IMR-90 (cell line): Measurements from ENCODE around the gene SLC66A2. TPM values are rescaled to one million over a fixed set of nuclear protein-coding genes. Genes with fewer than 3 reads are reported as not detected.

ENCODE experiments used
- ATAC-seq: fragments of 200-7000 bp; cut with Tn5 transposase; 2 replicates; pipeline ENCODE4 v1.9.1; 2020; ENCODE audit warnings: low read depth, mild to moderate bottlenecking, moderate library complexity
- BruUV-seq: library from RNA; stranded (reverse); fragments of 400-500 nt; replicated peaks from 2 replicates; lab custom pipeline; 2021; lab: Mats Ljungman, UMichigan
- CTCF ChIA-PET: fragments of 300-600 bp; formaldehyde crosslinking; extraction: SDS; loops from one replicate; lab custom pipeline; 2021; ENCODE audit warnings: antibody characterized with exemption; lab: Yijun Ruan, JAX
- POLR2A ChIA-PET: fragments of 300-600 bp; sonication (Branson Sonifier 250); formaldehyde crosslinking; loops from one replicate; lab custom pipeline; 2022; ENCODE audit warnings: antibody characterized with exemption; ENCODE audit not compliant: unreplicated experiment; lab: Charles Lee
- DNase-seq: peaks from one replicate; pipeline ENCODE4 v3.0.0; 2013
- H2AFZ ChIP-seq: replicated peaks from 2 replicates; pipeline ENCODE3; 2013; ENCODE audit warnings: low read length, mild to moderate bottlenecking; ENCODE audit not compliant: poor library complexity
- H2AK5ac ChIP-seq: 2 replicates; pipeline ENCODE4 v1.6.1; 2013; ENCODE audit warnings: low read depth, low read length, inconsistent platforms
- H2AK9ac ChIP-seq: replicated peaks from 2 replicates; pipeline ENCODE3; 2013; ENCODE audit warnings: mild to moderate bottlenecking, low read depth, low read length, moderate library complexity; ENCODE audit not compliant: poor library complexity
- H2BK120ac ChIP-seq: 2 replicates; pipeline ENCODE4 v1.6.1; 2013; ENCODE audit warnings: low read depth, low read length, inconsistent platforms
- H2BK15ac ChIP-seq: 3 replicates; pipeline ENCODE4 v1.6.1; 2013; ENCODE audit warnings: low read depth, low read length, inconsistent platforms
- H2BK20ac ChIP-seq: 2 replicates; pipeline ENCODE4 v1.6.1; 2013; ENCODE audit warnings: low read depth, mild to moderate bottlenecking, inconsistent platforms, low read length, moderate library complexity
- H2BK5ac ChIP-seq: 2 replicates; pipeline ENCODE4 v1.6.1; 2013; ENCODE audit warnings: mild to moderate bottlenecking, low read depth, low read length, inconsistent platforms; ENCODE audit not compliant: poor library complexity, severe bottlenecking
- H3K14ac ChIP-seq: replicated peaks from 2 replicates; pipeline ENCODE4 v1.6.1; 2013; ENCODE audit warnings: low read depth, low read length, inconsistent platforms
- H3K18ac ChIP-seq: 2 replicates; pipeline ENCODE4 v1.6.1; 2013; ENCODE audit warnings: low read depth, low read length, control low read depth
- H3K23ac ChIP-seq: 2 replicates; pipeline ENCODE4 v1.6.1; 2013; ENCODE audit warnings: low read depth, low read length, inconsistent platforms
- H3K27ac ChIP-seq: 2 replicates; pipeline ENCODE4 v1.5.1; 2013; ENCODE audit warnings: mild to moderate bottlenecking, control low read depth, low read length; ENCODE audit not compliant: insufficient read depth
- H3K27me3 ChIP-seq: 2 replicates; pipeline ENCODE4 v1.6.1; 2013; ENCODE audit warnings: low read length; ENCODE audit not compliant: control insufficient read depth, insufficient read depth
- H3K36me3 ChIP-seq: 2 replicates; pipeline ENCODE4 v1.6.1; 2013; ENCODE audit warnings: low read length, mixed read lengths; ENCODE audit not compliant: control insufficient read depth, insufficient read depth
- H3K4ac ChIP-seq: 2 replicates; pipeline ENCODE4 v1.6.1; 2013; ENCODE audit warnings: low read depth, low read length, inconsistent platforms
- H3K4me1 ChIP-seq: 2 replicates; pipeline ENCODE4 v1.6.1; 2013; ENCODE audit warnings: low read length, mixed read lengths; ENCODE audit not compliant: control insufficient read depth, insufficient read depth
- H3K4me2 ChIP-seq: 2 replicates; pipeline ENCODE4 v1.6.1; 2013; ENCODE audit warnings: low read depth, mild to moderate bottlenecking, control low read depth, low read length, moderate library complexity
- H3K4me3 ChIP-seq: 2 replicates; pipeline ENCODE4 v1.5.1; 2013; ENCODE audit warnings: low read depth, mild to moderate bottlenecking, control low read depth, low read length, moderate library complexity; ENCODE audit not compliant: insufficient read depth
- H3K56ac ChIP-seq: 2 replicates; pipeline ENCODE4 v1.6.1; 2013; ENCODE audit warnings: low read length, inconsistent platforms; ENCODE audit not compliant: insufficient read depth; ENCODE audit errors: extremely low read depth
- H3K79me1 ChIP-seq, 2 experiments: 2 replicates each; pipeline ENCODE4 v1.6.1; 2013; ENCODE audit warnings: low read length in 2 of 2, inconsistent platforms in 1 of 2, low read depth in 1 of 2
- H3K9ac ChIP-seq: 2 replicates; pipeline ENCODE4 v1.6.1; 2013; ENCODE audit warnings: low read depth, low read length, control low read depth
- H3K9me1 ChIP-seq: 2 replicates; pipeline ENCODE4 v1.6.1; 2013; ENCODE audit warnings: low read length, inconsistent platforms; ENCODE audit not compliant: insufficient read depth
- H3K9me3 ChIP-seq: 2 replicates; pipeline ENCODE4 v1.6.1; 2013; ENCODE audit warnings: low read length; ENCODE audit not compliant: control insufficient read depth, insufficient read depth
- H4K20me1 ChIP-seq: 2 replicates; pipeline ENCODE4 v1.6.1; 2013; ENCODE audit warnings: low read length, inconsistent platforms; ENCODE audit not compliant: insufficient read depth
- H4K5ac ChIP-seq: 2 replicates; pipeline ENCODE4 v1.6.1; 2013; ENCODE audit warnings: mild to moderate bottlenecking, low read depth, low read length, control low read depth
- H4K8ac ChIP-seq, 2 experiments: 2 replicates each; pipeline ENCODE4 v1.6.1; 2013; ENCODE audit warnings: low read depth in 2 of 2, low read length in 2 of 2, control low read depth in 1 of 2, inconsistent platforms in 1 of 2
- H4K91ac ChIP-seq: 2 replicates; pipeline ENCODE4 v1.6.1; 2013; ENCODE audit warnings: low read depth, low read length, inconsistent platforms; ENCODE audit not compliant: insufficient read depth
- BHLHE40 ChIP-seq: fragments of 150-350 bp; IDR thresholded peaks from 2 replicates; pipeline ENCODE4 v1.6.1; 2016; ENCODE audit warnings: mild to moderate bottlenecking, low read depth, low read length
- CEBPB ChIP-seq: IDR thresholded peaks from 2 replicates; pipeline ENCODE4 v1.6.1; 2012; ENCODE audit warnings: low read depth, low read length, improper control_type of control experiment
- CHD1 ChIP-seq: IDR thresholded peaks from 2 replicates; pipeline ENCODE4 v1.6.1; 2012; ENCODE audit warnings: low read depth, low read length, improper control_type of control experiment
- CTCF ChIP-seq: conservative IDR thresholded peaks from 2 replicates; pipeline ENCODE4 v1.5.1; 2012; ENCODE audit warnings: mild to moderate bottlenecking, low read depth, low read length, improper control_type of control experiment
- ELK1 ChIP-seq: fragments of 150-350 bp; IDR thresholded peaks from 2 replicates; pipeline ENCODE4 v1.6.1; 2016; ENCODE audit warnings: low read depth, mild to moderate bottlenecking, low read length, moderate library complexity, borderline replicate concordance
- FOS ChIP-seq: fragments of 150-350 bp; IDR thresholded peaks from 2 replicates; pipeline ENCODE4 v1.6.1; 2016; ENCODE audit warnings: low read depth, low read length
- MAFK ChIP-seq: IDR thresholded peaks from 2 replicates; pipeline ENCODE4 v1.6.1; 2012; ENCODE audit warnings: low read depth, low read length, improper control_type of control experiment
- MAZ ChIP-seq: IDR thresholded peaks from 2 replicates; pipeline ENCODE4 v1.6.1; 2012; ENCODE audit warnings: low read depth, mild to moderate bottlenecking, low read length, improper control_type of control experiment, moderate library complexity, borderline replicate concordance
- MXI1 ChIP-seq: IDR thresholded peaks from 2 replicates; pipeline ENCODE4 v1.6.1; 2012; ENCODE audit warnings: low read depth, mild to moderate bottlenecking, low read length, moderate library complexity, borderline replicate concordance
- NFE2L2 ChIP-seq: fragments of 150-350 bp; IDR thresholded peaks from 2 replicates; pipeline ENCODE4 v1.6.1; 2016; ENCODE audit warnings: low read depth, mild to moderate bottlenecking, low read length
- POLR2A ChIP-seq: IDR thresholded peaks from 2 replicates; pipeline ENCODE4 v1.6.1; 2012; ENCODE audit warnings: mild to moderate bottlenecking, low read depth, low read length
- RAD21 ChIP-seq: IDR thresholded peaks from 2 replicates; pipeline ENCODE4 v1.6.1; 2012; ENCODE audit warnings: low read length, improper control_type of control experiment
- RCOR1 ChIP-seq: IDR thresholded peaks from 2 replicates; pipeline ENCODE4 v1.6.1; 2012; ENCODE audit warnings: mild to moderate bottlenecking, low read length, improper control_type of control experiment; ENCODE audit not compliant: insufficient replicate concordance
- RFX5 ChIP-seq: IDR thresholded peaks from 2 replicates; pipeline ENCODE4 v1.8.0; 2012; ENCODE audit warnings: low read depth, mild to moderate bottlenecking, low read length, moderate library complexity
- WGBS, 2 experiments: methylation state at CpG; one replicate each; pipeline versions ENCODE4 v1.1.5 to v1.1.7; 2013; ENCODE audit warnings: missing lambda C conversion rate in 2 of 2; ENCODE audit not compliant: insufficient read length in 1 of 2; ENCODE audit errors: extremely low coverage in 2 of 2; 5-methylcytosine and 5-hydroxymethylcytosine counted together
- dilution Hi-C: fragments of 300-500 bp; cut with HindIII; formaldehyde crosslinking; loops from one replicate; pipeline ENCODE4 v1.14.3; 2018; ENCODE audit warnings: low sequenced_read_pairs; ENCODE audit not compliant: unreplicated experiment
- in situ Hi-C: fragments of 300-500 bp; cut with MboI; formaldehyde crosslinking; loops from 3 replicates; pipeline ENCODE4 v1.14.3; 2019; ENCODE audit warnings: low sequenced_read_pairs, inconsistent platforms, mixed read lengths
- intact Hi-C: fragments of 100-400 bp; cut with micrococcal nuclease; formaldehyde crosslinking; loops from 2 replicates; pipeline ENCODE4 v1.10.0; 2022
- polyA plus RNA-seq, 3 experiments: library from polyadenylated mRNA; depleted of rRNA; stranded (reverse); fragments of >200 nt; gene quantifications; 2 replicates each; pipeline ENCODE4 v1.2.3, GENCODE V29; 2012; ENCODE audit warnings: low replicate concordance in 1 of 3
- total RNA-seq: library from RNA; depleted of rRNA; stranded (reverse); fragments of >200 nt; gene quantifications from 2 replicates; pipeline ENCODE4 v1.2.3, GENCODE V29; 2012

SLC66A2 gene
- total and polyA plus RNA-seq, 2 of the 4 experiments (the other 2 are of a cell fraction), result 17.6 to 23.5 TPM

- H2AK5ac ChIP-seq, result 0 out of 2 replicates have a peak overlapping the region, but pooled peaks have one; percentile 1
- H4K8ac ChIP-seq, result 0 out of 4 replicates have a peak overlapping the region, but pooled peaks of 1 of the 2 experiments have one; percentile 2
- no peak overlapping the region for H2BK20ac ChIP-seq
- H3K4me3 ChIP-seq, result peak overlapping the region; percentile 59
- ATAC-seq (no peak), DNase-seq (no peak)
- ChIA-PET POLR2A (no interaction called here), CTCF (no interaction called here)
- H3K4me2 ChIP-seq, result peak overlapping the region; percentile 75
- H3K4ac ChIP-seq, result peak overlapping the region; percentile 48; the same call in 1 of the 2 replicates
- H2BK5ac ChIP-seq, result no peak overlapping the region
- peak overlapping the region; percentile 82 for H2AFZ ChIP-seq
- WGBS, 2 experiments, result 29% methylated on average over 1 of the region's 12 CpGs; no CpG with 5 or more reads in 1 of the 2 experiments
- H4K91ac ChIP-seq, result no peak overlapping the region
- BruUV-seq, result no TSS peak
- H2BK120ac ChIP-seq, result no peak overlapping the region
- H2BK15ac ChIP-seq, result no peak overlapping the region
- H3K23ac ChIP-seq, result peak overlapping the region; percentile 95
- dilution Hi-C loops (no loop called here), in situ Hi-C loops (no loop called here), intact Hi-C loops (loop anchor here (5.0 kb wide), 1 partner anchor 153 kb away; the partner anchor contains the start of gene KCNG2)
- H3K9me3 ChIP-seq, result no peaks in the 10 kb centered on the region
- H3K36me3 ChIP-seq, result peaks cover 28% of the 10 kb centered on the region
- H3K9ac ChIP-seq, result peak overlapping the region; percentile 48
- peaks cover 54% of the 10 kb centered on the region for H4K20me1 ChIP-seq
- H3K56ac ChIP-seq, result no peak overlapping the region
- peak overlapping the region; percentile 81 for H2AK9ac ChIP-seq
- H3K18ac ChIP-seq, result no peak overlapping the region
- H4K5ac ChIP-seq, result no peak overlapping the region
- no peak overlapping the region for H3K27ac ChIP-seq
- H3K4me1 ChIP-seq, result peaks cover 12% of the 10 kb centered on the region
- peaks cover 22 to 72% of the 10 kb centered on the region in 2 experiments for H3K79me1 ChIP-seq
- peaks cover 21% of the 10 kb centered on the region for H3K9me1 ChIP-seq
- 0 out of 2 replicates have a peak overlapping the region, but pooled peaks have one; percentile 59 for H3K14ac ChIP-seq
- no peaks in the 10 kb centered on the region for H3K27me3 ChIP-seq
- TF ChIP-seq RFX5 (no peak), FOS (no peak), MAZ (no peak), CHD1 (no peak), CEBPB (no peak), POLR2A (no peak), MXI1 (no peak), NFE2L2 (no peak), BHLHE40 (no peak), MAFK (no peak), RAD21 (no peak), CTCF (no peak), ELK1 (no peak), RCOR1 (no peak)
Observed at GRCh38 chr18:79949697-79950487, 1.6 kb downstream of the SLC66A2 start.
